ENCODE data around the gene RPS27.
A peak's percentile ranks its signal among the peaks of the same experiment; 100 is the strongest.

Gene RPS27

GRCh38 chr1:153945795-153946621 is 44.6 kb upstream of the RPS27 start:
- peak overlapping the region; percentile 96 for H3K9ac ChIP-seq (ENCODE audit: low read length)
- H3K4me2 ChIP-seq (ENCODE audit: low read length): peak overlapping the region; percentile 86
- TF ChIP-seq, protein P1, sequence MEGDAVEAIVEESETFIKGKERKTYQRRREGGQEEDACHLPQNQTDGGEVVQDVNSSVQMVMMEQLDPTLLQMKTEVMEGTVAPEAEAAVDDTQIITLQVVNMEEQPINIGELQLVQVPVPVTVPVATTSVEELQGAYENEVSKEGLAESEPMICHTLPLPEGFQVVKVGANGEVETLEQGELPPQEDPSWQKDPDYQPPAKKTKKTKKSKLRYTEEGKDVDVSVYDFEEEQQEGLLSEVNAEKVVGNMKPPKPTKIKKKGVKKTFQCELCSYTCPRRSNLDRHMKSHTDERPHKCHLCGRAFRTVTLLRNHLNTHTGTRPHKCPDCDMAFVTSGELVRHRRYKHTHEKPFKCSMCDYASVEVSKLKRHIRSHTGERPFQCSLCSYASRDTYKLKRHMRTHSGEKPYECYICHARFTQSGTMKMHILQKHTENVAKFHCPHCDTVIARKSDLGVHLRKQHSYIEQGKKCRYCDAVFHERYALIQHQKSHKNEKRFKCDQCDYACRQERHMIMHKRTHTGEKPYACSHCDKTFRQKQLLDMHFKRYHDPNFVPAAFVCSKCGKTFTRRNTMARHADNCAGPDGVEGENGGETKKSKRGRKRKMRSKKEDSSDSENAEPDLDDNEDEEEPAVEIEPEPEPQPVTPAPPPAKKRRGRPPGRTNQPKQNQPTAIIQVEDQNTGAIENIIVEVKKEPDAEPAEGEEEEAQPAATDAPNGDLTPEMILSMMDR (IDR thresholded peaks at IDR 0.05; ENCODE audit: low read length): no peak
- no peak for TF ChIP-seq EZH2 (IDR thresholded peaks at IDR 0.05; ENCODE audit: borderline replicate concordance, low read length)
- H3K9me3 ChIP-seq (ENCODE audit: low read length): no peaks in the 10 kb centered on the region
- peaks cover 18% of the 10 kb centered on the region for H3K4me1 ChIP-seq (ENCODE audit: insufficient read depth, low read length, severe bottlenecking)
- H3K27ac ChIP-seq (ENCODE audit: low read depth, low read length, poor library complexity, severe bottlenecking): peak overlapping the region; percentile 89
- no peaks in the 10 kb centered on the region for H3K27me3 ChIP-seq (ENCODE audit: insufficient read depth, low read length)
- peak overlapping the region; percentile 82 for H3K4me3 ChIP-seq (ENCODE audit: low read depth, low read length, poor library complexity, severe bottlenecking)
- H3F3A ChIP-seq (ENCODE audit: insufficient read depth, low read length): peaks cover 4% of the 10 kb centered on the region; the same call in 1 of the 2 replicates
- H3K79me2 ChIP-seq (ENCODE audit: insufficient read depth, low read length): peaks cover 7% of the 10 kb centered on the region; the same call in 1 of the 2 replicates
- H3K9me2 ChIP-seq (ENCODE audit: low read depth, low read length): no peaks in the 10 kb centered on the region
- H2AFZ ChIP-seq (ENCODE audit: low read length): no peak overlapping the region
- peaks cover 56% of the 10 kb centered on the region for H3K36me3 ChIP-seq (ENCODE audit: insufficient read depth, low read length)
- H4K20me1 ChIP-seq (ENCODE audit: insufficient read depth, low read length): no peaks in the 10 kb centered on the region

DNA sequence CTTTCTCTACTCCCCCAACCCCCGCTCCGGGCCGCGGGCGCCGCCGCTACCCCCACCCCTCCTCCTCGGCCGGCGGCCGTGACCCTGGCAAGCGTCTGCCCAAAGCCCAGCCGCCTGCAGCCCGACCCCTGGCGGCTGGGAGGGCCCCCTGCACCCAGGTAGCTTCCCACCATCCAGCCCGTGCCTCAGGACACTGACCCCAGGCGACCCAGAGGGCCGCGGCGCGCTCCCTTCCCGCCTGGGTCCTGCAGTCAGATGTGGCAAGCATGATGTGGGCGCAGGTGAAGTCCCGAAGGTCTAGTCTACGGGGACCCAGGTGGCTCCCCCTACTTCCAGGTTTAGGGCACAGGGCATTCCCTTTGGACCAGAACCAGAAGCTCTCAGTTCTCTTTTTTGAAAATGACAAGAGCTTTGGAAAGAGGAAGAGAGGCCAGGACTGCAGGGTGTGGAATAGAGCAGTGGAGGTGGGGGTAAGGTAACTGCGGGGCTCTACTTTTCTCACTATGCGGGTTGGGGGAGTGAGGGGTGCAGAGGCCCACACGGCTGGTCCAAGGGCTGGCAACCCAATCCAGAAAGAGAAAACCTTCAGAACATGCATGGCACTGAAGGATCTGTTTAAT is 43.8 kb upstream of the RPS27 start, which contains the start of gene DENND4B:
Gene DENND4B, minus strand, starts transcription at position 97 of the 620 bp plus-strand sequence. CDS start 2,344 bp downstream, outside the sequence.
- peak within 1 kb of the TSS; percentile 96 for H3K9ac ChIP-seq (ENCODE audit: low read length)
- H3F3A ChIP-seq (ENCODE audit: insufficient read depth, low read length): peaks cover 4% of the 10 kb centered on the region; the same call in 1 of the 2 replicates
- no peak within 1 kb of the TSS for H2AFZ ChIP-seq (ENCODE audit: low read length)
- peaks cover 7% of the 10 kb centered on the region; the same call in 1 of the 2 replicates for H3K79me2 ChIP-seq (ENCODE audit: insufficient read depth, low read length)
- no peaks in the 10 kb centered on the region for H3K9me3 ChIP-seq (ENCODE audit: low read length)
- H3K27me3 ChIP-seq (ENCODE audit: insufficient read depth, low read length): no peaks in the 10 kb centered on the region
- peak within 1 kb of the TSS; percentile 89 for H3K27ac ChIP-seq (ENCODE audit: low read depth, low read length, poor library complexity, severe bottlenecking)
- TF ChIP-seq, protein P1 (IDR thresholded peaks at IDR 0.05; ENCODE audit: low read length): peak; percentile 82
- TF ChIP-seq EZH2 (IDR thresholded peaks at IDR 0.05; ENCODE audit: borderline replicate concordance, low read length): no peak
- no peaks in the 10 kb centered on the region for H4K20me1 ChIP-seq (ENCODE audit: insufficient read depth, low read length)
- peak within 1 kb of the TSS; percentile 82 for H3K4me3 ChIP-seq (ENCODE audit: low read depth, low read length, poor library complexity, severe bottlenecking)
- peaks cover 18% of the 10 kb centered on the region for H3K4me1 ChIP-seq (ENCODE audit: insufficient read depth, low read length, severe bottlenecking)
- peaks cover 56% of the 10 kb centered on the region for H3K36me3 ChIP-seq (ENCODE audit: insufficient read depth, low read length)
- H3K4me2 ChIP-seq (ENCODE audit: low read length): peak within 1 kb of the TSS; percentile 86
- no peaks in the 10 kb centered on the region for H3K9me2 ChIP-seq (ENCODE audit: low read depth, low read length)

DNA sequence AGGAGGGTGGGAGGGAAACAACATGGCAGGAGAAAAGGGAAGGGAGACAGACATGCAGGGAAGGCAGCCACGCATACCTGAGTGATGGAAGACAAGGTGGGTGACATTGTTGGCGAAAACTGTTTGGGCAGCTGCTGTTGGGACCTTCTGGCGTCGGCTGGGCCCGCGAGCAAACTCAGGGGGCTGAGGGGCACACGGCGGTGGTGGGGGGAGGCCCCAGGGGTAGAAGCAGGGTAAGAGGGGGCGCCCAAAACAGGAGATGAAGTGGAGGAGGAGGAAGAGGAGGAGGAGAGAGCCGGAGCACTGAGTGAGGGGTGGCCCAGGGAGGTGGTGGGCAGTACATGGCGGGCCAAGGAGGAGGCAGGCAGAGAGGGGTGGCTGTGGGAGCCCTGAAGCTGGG is 39.4 kb upstream of the RPS27 start:
- Histone ChIP-seq H3K4me2 (ENCODE audit: low read length) (no peak overlapping the region), H2AFZ (ENCODE audit: low read length) (no peak overlapping the region), H3F3A (ENCODE audit: insufficient read depth, low read length) (peaks cover 4% of the 10 kb centered on the region; the same call in 1 of the 2 replicates), H3K79me2 (ENCODE audit: insufficient read depth, low read length) (peaks cover 7% of the 10 kb centered on the region), H3K36me3 (ENCODE audit: insufficient read depth, low read length) (peaks cover 55% of the 10 kb centered on the region), H3K27ac (ENCODE audit: low read depth, low read length, poor library complexity, severe bottlenecking) (no peak overlapping the region), H3K9ac (ENCODE audit: low read length) (no peak overlapping the region), H3K27me3 (ENCODE audit: insufficient read depth, low read length) (no peaks in the 10 kb centered on the region), H4K20me1 (ENCODE audit: insufficient read depth, low read length) (no peaks in the 10 kb centered on the region), H3K4me3 (ENCODE audit: low read depth, low read length, poor library complexity, severe bottlenecking) (no peak overlapping the region), H3K9me2 (ENCODE audit: low read depth, low read length) (no peaks in the 10 kb centered on the region), H3K4me1 (ENCODE audit: insufficient read depth, low read length, severe bottlenecking) (peaks cover 11% of the 10 kb centered on the region), H3K9me3 (ENCODE audit: low read length) (no peaks in the 10 kb centered on the region)
- TF ChIP-seq EZH2 (IDR thresholded peaks at IDR 0.05; ENCODE audit: borderline replicate concordance, low read length): no peak
